Measurements from ENCODE around the gene GALNT2.

Gene GALNT2

GRCh38 chr1:230271300-230272035, 204.4 kb downstream of the GALNT2 start:
- no peak for DNase-seq (ENCODE audit: low read depth in 1 of 2, low spot score in 1 of 2)

DNA sequence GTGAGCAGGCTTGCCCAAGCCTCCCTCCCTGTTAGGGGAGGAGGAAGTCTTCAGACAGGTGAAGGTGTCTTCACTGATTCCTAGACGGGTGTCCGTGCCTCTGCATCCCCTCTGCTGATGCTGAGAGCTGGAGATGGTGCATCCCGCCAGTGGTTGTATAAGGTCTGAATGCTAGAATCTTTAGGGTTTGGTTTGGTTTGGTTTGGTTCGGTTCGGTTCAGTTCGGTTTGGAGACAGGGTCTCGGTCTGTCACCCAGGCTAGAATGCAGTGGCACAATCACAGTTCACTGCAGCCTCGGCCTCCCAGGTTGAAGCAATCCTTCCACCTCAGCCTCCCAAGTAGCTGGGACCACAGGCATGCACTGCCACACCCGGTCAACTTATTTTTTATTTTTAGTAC, 205.5 kb downstream of the GALNT2 start:
- DNase-seq (ENCODE audit: low read depth in 1 of 2, low spot score in 1 of 2) = no peak

DNA sequence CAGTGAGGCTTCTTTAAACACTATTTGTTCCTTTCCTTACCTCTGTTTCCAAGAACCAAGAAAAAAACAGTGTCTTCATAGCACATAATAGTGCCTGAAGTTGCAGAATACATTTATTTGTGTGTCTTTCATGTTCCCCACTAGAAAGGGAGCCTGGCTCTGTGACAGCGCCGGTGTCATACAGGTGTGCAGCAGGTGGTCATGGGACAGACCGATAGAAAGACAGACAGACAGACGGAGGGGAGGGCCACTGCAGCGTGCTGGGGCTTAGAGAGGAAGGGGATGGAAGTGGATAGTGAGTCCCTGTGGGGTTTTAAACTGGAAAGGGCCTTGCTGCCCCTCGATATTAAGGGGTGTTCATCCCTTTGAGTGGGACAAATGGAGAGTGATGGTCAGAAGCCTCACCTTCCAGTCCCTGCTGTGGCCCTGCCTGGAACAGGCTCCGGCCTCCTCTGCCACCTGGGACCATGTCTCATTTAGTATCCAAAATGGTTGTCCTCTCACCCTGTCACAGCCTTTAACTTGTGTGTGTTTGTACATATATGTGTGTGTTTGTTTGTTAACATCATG, 206.2 kb downstream of the GALNT2 start:
- no peak for DNase-seq (ENCODE audit: low read depth in 1 of 2, low spot score in 1 of 2)

- no peak for DNase-seq (ENCODE audit: low read depth in 1 of 2, low spot score in 1 of 2)
These were observed 207.2 kb downstream of the GALNT2 start for GRCh38 chr1:230274254-230274653.

- no peak for DNase-seq (ENCODE audit: low read depth in 1 of 2, low spot score in 1 of 2)
These were observed 209.4 kb downstream of the GALNT2 start for GRCh38 chr1:230276401-230276800.

DNA sequence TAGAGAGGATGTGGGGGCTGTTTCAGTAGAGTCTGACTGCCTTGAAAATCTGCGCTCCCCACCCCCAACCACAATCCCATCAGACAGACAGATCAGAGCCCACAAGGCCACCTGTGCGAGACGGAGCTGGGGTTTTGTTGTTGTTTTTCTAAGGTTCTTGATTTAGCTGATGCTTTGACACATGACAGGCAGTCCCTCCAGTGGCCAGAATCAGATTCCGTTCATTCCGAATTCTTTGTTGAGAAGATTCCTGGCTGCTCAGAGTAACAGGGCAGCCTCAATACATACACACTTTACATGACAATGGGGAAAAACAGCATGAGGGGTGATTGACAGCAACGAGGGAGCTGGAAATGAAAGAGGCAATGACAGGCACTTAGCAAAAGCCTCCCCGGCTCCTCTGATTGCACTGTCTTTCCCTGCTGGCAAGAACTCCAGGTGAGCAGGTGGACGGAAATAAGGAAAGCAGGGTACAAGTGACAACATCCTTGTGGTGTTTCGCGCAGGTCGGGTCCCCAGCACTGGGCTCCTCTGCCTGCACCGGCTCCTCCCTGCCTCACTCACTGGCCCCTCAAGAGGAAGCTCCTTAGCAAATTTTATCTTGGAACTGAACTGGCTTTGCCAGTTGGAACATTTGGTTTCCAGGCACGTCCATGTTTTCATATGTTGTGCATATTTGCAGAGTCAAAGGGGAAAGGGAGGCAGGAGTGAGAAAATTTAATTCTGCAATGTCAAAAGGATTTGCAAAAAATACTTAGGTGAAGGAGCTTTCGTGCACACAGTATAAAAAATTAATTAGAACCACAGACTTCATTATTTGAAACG, 210.4 kb downstream of the GALNT2 start:
- no peak for DNase-seq (ENCODE audit: low read depth in 1 of 2, low spot score in 1 of 2)

DNA sequence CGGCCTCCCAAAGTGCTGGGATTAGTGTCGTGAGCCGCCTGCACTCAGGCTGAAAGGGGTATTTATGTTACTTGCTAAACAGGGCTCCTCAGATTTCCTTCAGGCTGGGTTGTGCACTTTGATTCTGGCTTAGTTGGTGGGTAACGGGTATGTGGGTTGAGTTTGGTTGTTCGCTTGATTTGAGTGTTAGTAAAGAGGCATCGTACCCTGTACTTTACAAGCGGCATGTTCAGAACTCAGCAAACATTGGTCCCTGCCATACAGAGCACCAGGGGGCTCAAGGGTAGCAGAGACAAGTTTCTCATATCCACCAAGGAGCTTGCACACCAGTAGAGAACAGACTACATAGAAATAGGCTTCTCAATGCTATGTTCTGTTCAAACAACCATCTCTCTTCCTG, 211.3 kb downstream of the GALNT2 start:
- no peak for DNase-seq (ENCODE audit: low read depth in 1 of 2, low spot score in 1 of 2)

- no peak for DNase-seq (ENCODE audit: low read depth in 1 of 2, low spot score in 1 of 2)
These were observed 212.0 kb downstream of the GALNT2 start for GRCh38 chr1:230278871-230279582.

GRCh38 chr1:230279583-230279945, 212.5 kb downstream of the GALNT2 start:
- no peak for DNase-seq (ENCODE audit: low read depth in 1 of 2, low spot score in 1 of 2)

- DNase-seq (ENCODE audit: low read depth in 1 of 2, low spot score in 1 of 2) = no peak
These were observed 213.2 kb downstream of the GALNT2 start for GRCh38 chr1:230280054-230280795.

GRCh38 chr1:230280906-230281413, 213.9 kb downstream of the GALNT2 start:
- no peak for DNase-seq (ENCODE audit: low read depth in 1 of 2, low spot score in 1 of 2)

GRCh38 chr1:230281556-230281955, 214.5 kb downstream of the GALNT2 start:
- DNase-seq (ENCODE audit: low read depth in 1 of 2, low spot score in 1 of 2) = no peak

GRCh38 chr1:230282157-230282556, 215.1 kb downstream of the GALNT2 start:
- no peak for DNase-seq (ENCODE audit: low read depth in 1 of 2, low spot score in 1 of 2)

- DNase-seq (ENCODE audit: low read depth in 1 of 2, low spot score in 1 of 2) = no peak
These were observed 216.6 kb downstream of the GALNT2 start for GRCh38 chr1:230283678-230284077.

DNA sequence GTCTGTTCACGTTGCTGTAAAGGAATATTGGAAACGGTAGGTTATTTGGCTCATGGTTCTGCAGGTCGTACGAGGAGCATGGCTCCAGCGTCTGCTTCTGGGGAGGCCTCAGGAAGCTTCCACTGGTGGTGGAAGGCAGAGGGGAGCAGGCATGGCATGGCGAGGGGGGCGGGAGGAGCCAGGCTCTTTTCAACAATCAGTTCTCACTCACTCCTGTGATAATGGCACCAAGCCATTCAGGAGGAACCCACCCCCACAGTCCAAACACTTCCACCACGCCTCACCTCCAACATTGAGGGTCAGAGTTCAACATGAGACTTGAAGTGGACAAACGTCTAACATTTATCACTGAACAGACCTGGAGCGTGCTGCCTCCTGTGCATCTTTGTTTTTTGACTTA, 217.9 kb downstream of the GALNT2 start:
- no peak for DNase-seq (ENCODE audit: low read depth in 1 of 2, low spot score in 1 of 2)

- no peak for DNase-seq (ENCODE audit: low read depth in 1 of 2, low spot score in 1 of 2)
These were observed 218.3 kb downstream of the GALNT2 start for GRCh38 chr1:230285351-230285750.

GRCh38 chr1:230286166-230286889, 219.3 kb downstream of the GALNT2 start:
- no peak for DNase-seq (ENCODE audit: low read depth in 1 of 2, low spot score in 1 of 2)

GRCh38 chr1:230286890-230287269, 219.8 kb downstream of the GALNT2 start:
- no peak for DNase-seq (ENCODE audit: low read depth in 1 of 2, low spot score in 1 of 2)

- DNase-seq (ENCODE audit: low read depth in 1 of 2, low spot score in 1 of 2) = no peak
These were observed 220.8 kb downstream of the GALNT2 start for GRCh38 chr1:230287674-230288315.
